AG04450 (cell line): Measurements from ENCODE around the gene CRTC1. TPM values are rescaled to one million over a fixed set of nuclear protein-coding genes. Genes with fewer than 3 reads are reported as not detected.
A peak's percentile ranks its signal among the peaks of the same experiment; 100 is the strongest.

Experiments used
- CTCF ChIA-PET: fragments of 300-600, 350-600 bp; formaldehyde crosslinking; extraction: SDS; loops from one replicate; lab custom pipeline; 2022; ENCODE audit warnings: antibody characterized with exemption, inconsistent platforms; lab: Charles Lee
- POLR2A ChIA-PET: fragments of 350-600 bp; formaldehyde crosslinking; extraction: SDS; loops from one replicate; lab custom pipeline; 2021; ENCODE audit warnings: antibody characterized with exemption, inconsistent platforms; lab: Yijun Ruan, JAX
- DNase-seq: peaks from one replicate; pipeline ENCODE4 v3.0.0-alpha.2; 2011; ENCODE audit warnings: low read depth, low spot score
- H3K27ac ChIP-seq: one replicate; pipeline ENCODE4 v1.5.1; 2012; ENCODE audit warnings: low read depth, low read length, control low read depth
- H3K27me3 ChIP-seq: one replicate; pipeline ENCODE4 v1.6.0; 2012; ENCODE audit warnings: low read length; ENCODE audit not compliant: control insufficient read depth, insufficient read depth
- H3K4me3 ChIP-seq: 2 replicates; pipeline ENCODE4 v1.5.1; 2011; ENCODE audit warnings: mild to moderate bottlenecking, low read depth, low read length, control low read depth
- H3K9me3 ChIP-seq: 2 replicates; pipeline ENCODE4 v1.5.1; 2012; ENCODE audit warnings: low read length; ENCODE audit not compliant: control insufficient read depth, insufficient read depth
- polyA plus RNA-seq: library from polyadenylated mRNA; depleted of rRNA; stranded (reverse); fragments of >200 nt; gene quantifications from 2 replicates; pipeline ENCODE4 v1.2.3, GENCODE V29; 2011
- TF ChIP-seq, protein P1 (sequence below): IDR thresholded peaks from 2 replicates; pipeline ENCODE4 v1.5.1; 2011; ENCODE audit warnings: low read depth, low read length, control low read depth, inconsistent platforms

CRTC1 gene
- polyA plus RNA-seq, 1 experiment, result 1.0 TPM

DNA sequence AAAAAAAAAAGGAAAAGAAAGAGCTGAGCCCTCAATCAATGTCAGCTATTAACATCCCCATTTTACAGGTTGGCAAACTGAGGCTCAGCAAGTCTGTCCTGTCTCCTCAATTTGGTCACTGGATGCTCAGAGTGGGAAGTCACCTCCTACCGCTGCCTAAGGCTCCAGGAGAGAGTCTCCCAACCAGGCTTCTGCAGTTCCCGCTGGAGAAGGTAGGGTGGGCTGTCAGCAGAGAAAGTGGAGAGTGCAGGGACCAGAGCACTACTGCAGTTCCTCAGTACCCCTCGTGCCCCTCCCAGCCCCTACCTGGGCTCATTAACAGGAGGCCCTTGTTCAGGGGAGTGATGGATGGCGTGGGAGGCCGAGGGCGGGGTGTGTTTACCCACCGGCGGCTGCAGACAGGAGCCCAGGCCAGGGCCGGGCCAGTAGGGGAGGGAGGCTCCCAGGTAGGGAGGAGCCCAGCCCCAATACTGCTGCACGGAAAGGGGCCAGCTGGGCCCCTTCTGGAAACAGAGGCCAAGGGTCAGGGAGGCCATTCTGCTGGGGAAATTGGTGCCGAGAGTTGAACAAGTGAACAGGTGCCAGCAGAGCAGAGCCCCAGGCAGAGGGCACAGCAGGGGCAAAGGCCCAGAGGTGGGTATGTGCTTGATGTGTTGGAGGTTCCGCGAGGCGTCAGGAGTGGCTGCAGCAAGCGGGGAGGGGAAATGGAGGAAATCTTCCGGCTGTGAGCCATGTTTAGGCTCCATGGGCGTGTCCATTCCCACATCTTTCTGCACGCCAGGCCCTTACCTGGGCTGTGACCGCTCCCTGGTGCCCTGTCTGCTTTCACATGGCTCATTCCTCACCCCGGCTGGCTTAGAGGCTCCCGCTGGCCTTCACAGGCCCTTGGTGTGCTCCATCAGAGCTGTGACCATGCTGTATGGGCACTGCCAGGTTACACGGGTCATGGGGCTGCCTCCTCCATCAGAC lies 115.2 kb downstream of the CRTC1 start:
- Histone ChIP-seq H3K9me3 (peaks cover 5% of the 10 kb centered on the region; the same call in 1 of the 2 replicates), H3K27me3 (peaks cover 39% of the 10 kb centered on the region), H3K4me3 (no peak overlapping the region), H3K27ac (no peak overlapping the region)
- ChIA-PET POLR2A (interaction anchor here (0.6 kb wide), 1 partner anchor 34 kb away, joined by 3 read pairs; no protein-coding TSS in a partner anchor), CTCF (no interaction called here)
- DNase-seq, result no peak
- TF ChIP-seq, protein P1, sequence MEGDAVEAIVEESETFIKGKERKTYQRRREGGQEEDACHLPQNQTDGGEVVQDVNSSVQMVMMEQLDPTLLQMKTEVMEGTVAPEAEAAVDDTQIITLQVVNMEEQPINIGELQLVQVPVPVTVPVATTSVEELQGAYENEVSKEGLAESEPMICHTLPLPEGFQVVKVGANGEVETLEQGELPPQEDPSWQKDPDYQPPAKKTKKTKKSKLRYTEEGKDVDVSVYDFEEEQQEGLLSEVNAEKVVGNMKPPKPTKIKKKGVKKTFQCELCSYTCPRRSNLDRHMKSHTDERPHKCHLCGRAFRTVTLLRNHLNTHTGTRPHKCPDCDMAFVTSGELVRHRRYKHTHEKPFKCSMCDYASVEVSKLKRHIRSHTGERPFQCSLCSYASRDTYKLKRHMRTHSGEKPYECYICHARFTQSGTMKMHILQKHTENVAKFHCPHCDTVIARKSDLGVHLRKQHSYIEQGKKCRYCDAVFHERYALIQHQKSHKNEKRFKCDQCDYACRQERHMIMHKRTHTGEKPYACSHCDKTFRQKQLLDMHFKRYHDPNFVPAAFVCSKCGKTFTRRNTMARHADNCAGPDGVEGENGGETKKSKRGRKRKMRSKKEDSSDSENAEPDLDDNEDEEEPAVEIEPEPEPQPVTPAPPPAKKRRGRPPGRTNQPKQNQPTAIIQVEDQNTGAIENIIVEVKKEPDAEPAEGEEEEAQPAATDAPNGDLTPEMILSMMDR, result no peak; the same call in 1 of the 2 replicates

DNA sequence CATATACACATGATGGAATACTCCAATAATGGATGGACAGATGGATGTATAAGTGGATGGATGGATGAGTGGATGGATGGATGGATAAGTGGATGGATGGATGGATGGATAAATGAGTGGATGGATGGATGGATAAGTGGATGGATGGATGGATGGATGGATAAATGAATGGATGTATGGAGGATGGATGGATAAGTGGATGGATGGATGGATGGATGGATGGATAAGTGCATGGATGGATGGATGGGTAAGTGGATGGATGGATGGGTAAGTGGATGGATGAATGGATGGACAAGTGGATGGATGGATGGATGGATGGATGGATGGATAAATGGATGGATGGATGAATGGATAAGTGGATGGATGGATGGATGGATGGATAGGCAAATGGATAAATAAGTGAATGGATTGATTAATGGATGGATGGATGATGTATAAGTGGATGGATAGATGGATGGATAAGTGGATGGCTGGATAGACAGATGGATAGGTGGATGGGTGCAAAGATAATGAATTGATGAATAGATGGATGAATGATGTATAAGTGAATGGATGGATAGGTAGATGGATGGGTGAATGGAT lies 116.0 kb downstream of the CRTC1 start:
- TF ChIP-seq, protein P1, result no peak
- DNase-seq, result no peak
- Histone ChIP-seq H3K27me3 (peaks cover 40% of the 10 kb centered on the region), H3K27ac (no peak overlapping the region), H3K9me3 (peaks cover 5% of the 10 kb centered on the region; the same call in 1 of the 2 replicates), H3K4me3 (no peak overlapping the region)
- CTCF ChIA-PET, result no interaction called here
- POLR2A ChIA-PET, result interaction anchor here (0.6 kb wide), 1 partner anchor 33 kb away, joined by 3 read pairs; no protein-coding TSS in a partner anchor

DNA sequence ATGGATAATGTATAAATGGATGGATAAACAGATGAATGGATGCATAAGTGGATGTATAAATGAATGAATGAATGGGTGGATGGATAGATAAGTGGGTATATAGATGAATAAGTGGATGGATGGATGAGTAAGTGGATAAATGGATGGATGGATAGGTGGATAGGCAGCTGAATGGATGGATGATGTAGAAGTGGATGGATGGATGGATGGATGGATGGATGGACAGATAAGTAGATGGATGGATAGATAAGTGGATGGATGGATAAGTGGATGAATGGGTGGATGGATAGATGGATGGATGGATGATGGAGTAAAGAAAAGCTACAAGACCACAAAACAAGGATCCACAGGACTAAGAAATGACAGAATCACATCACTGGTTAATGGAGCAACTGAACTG lies 116.6 kb downstream of the CRTC1 start:
- ChIA-PET POLR2A (no interaction called here), CTCF (no interaction called here)
- no peak for DNase-seq
- H3K27ac ChIP-seq, result no peak overlapping the region
- H3K4me3 ChIP-seq, result no peak overlapping the region
- peaks cover 5% of the 10 kb centered on the region; the same call in 1 of the 2 replicates for H3K9me3 ChIP-seq
- TF ChIP-seq, protein P1, result no peak
- peaks cover 41% of the 10 kb centered on the region for H3K27me3 ChIP-seq

DNA sequence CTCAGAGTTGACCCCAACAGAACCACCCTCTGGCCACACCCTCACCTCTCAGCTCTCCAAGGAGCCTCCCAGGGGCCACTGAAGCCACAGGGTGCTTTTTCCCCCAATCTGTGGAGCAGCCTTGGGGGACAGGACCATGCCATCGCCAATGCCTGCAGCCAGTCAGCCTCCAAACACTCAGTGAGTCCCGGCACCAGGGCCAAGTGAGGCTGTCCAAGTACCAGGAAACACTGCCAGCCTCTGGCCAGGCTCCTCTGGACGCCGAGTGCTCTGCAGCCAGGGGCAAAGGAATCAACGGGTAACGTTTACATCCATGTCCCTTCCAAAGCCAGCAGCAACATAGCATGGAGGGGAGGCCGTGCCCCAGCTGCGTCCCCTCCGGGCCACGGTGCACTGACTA lies 117.2 kb downstream of the CRTC1 start:
- H3K27me3 ChIP-seq, result peaks cover 39% of the 10 kb centered on the region
- TF ChIP-seq, protein P1, result no peak
- ChIA-PET CTCF (no interaction called here), POLR2A (no interaction called here)
- no peak for DNase-seq
- peaks cover 5% of the 10 kb centered on the region; the same call in 1 of the 2 replicates for H3K9me3 ChIP-seq
- peak overlapping the region; percentile 21 for H3K27ac ChIP-seq
- no peak overlapping the region for H3K4me3 ChIP-seq

DNA sequence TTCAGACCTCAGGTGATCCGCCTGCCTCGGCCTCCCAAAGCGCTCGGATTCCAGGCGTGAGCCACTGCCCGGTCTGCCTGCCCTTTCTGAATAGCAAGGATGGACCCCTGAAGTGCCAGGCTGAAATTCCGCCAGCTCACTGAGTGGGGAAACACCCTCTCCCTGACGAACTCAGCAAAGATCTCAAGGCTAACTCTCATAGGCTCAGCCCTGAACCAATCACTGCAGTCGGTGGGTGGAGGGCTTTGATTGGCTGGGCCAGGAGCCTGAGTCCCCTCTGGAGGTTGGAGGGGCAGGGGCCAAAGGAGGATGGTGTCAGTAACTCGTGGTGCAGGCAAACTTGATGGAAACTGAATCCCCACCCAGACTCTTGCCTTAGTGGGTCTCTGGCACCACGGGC lies 118.9 kb downstream of the CRTC1 start:
- TF ChIP-seq, protein P1, result no peak
- no peak for DNase-seq
- Histone ChIP-seq H3K27me3 (peaks cover 37% of the 10 kb centered on the region), H3K9me3 (peaks cover 5% of the 10 kb centered on the region; the same call in 1 of the 2 replicates), H3K27ac (no peak overlapping the region), H3K4me3 (no peak overlapping the region)
- CTCF ChIA-PET, result no interaction called here
- POLR2A ChIA-PET, result no interaction called here
